Esophagus muscularis mucosa (tissue), 4 donors: Measurements from ENCODE around the gene MAU2. TPM values are rescaled to one million over a fixed set of nuclear protein-coding genes. Genes with fewer than 3 reads are reported as not detected.

Experiments
- DNase-seq: peaks from one replicate; pipeline ENCODE4 v3.0.0-alpha.2; 2017; ENCODE audit errors: extremely low spot score
- H3K27ac ChIP-seq, 4 donors: fragments of 200-600 bp; sonication (generic); replicated peaks in 1 of 4; 1 replicate in 3 of 4; 2 replicates in 1 of 4; pipeline ENCODE4 v1.5.1; 2016 to 2019; ENCODE audit warnings: mild to moderate bottlenecking in 1 of 4
- H3K27me3 ChIP-seq, 4 donors: fragments of 200-600 bp; sonication (generic); one replicate each; pipeline versions ENCODE4 v1.5.1 to v1.6.0; 2016 to 2019
- H3K36me3 ChIP-seq, 4 donors: fragments of 200-600 bp; sonication (generic); one replicate each; pipeline ENCODE4 v1.5.1; 2016 to 2019
- H3K4me1 ChIP-seq, 4 donors: fragments of 200-600 bp; sonication (generic); one replicate each; pipeline ENCODE4 v1.5.1; 2016 to 2019
- H3K4me3 ChIP-seq, 4 donors: fragments of 200-600 bp; sonication (generic); 1 replicate in 2 of 4; 2 replicates in 2 of 4; pipeline ENCODE4 v1.5.1; 2016 to 2019; ENCODE audit warnings: mild to moderate bottlenecking in 4 of 4, moderate library complexity in 1 of 4
- H3K9me3 ChIP-seq, 4 donors: fragments of 200-600 bp; sonication (generic); 1 replicate in 3 of 4; 2 replicates in 1 of 4; pipeline ENCODE4 v1.5.1; 2016 to 2019
- EP300 ChIP-seq: sonication (generic); formaldehyde crosslinking; IDR thresholded peaks from one replicate; pipeline ENCODE4 v1.6.1; 2017; ENCODE audit warnings: antibody characterized with exemption
- POLR2A ChIP-seq: fragments of 450-650 bp; IDR thresholded peaks from one replicate; pipeline ENCODE4 v1.6.1; 2017; ENCODE audit warnings: antibody characterized with exemption, moderate library complexity, mild to moderate bottlenecking, low read depth
- POLR2AphosphoS5 ChIP-seq, 2 donors: sonication (generic); formaldehyde crosslinking; IDR thresholded peaks; one replicate each; pipeline ENCODE4 v1.6.1; 2017; ENCODE audit warnings: antibody characterized with exemption in 2 of 2
- WGBS: methylation state at CpG from one replicate; pipeline ENCODE4 v1.1.5; 2018; 5-methylcytosine and 5-hydroxymethylcytosine counted together
- intact Hi-C: fragments of 100-400 bp; cut with DNase I; formaldehyde crosslinking; loops from one replicate; pipeline ENCODE4 v1.15.1; 2023
- total RNA-seq, 4 donors: library from RNA; depleted of rRNA; stranded (reverse); fragments of >200 nt; gene quantifications; one replicate each; pipeline versions ENCODE4 v1.1.0 to v1.2.1, GENCODE V29; 2016
- TF ChIP-seq, protein P1 (sequence below), 3 experiments: fragments of 200-600 bp in 2 of 3; fragments of 450-650 bp in 1 of 3; sonication (generic) in 2 of 3; IDR thresholded peaks; one replicate each; pipeline ENCODE4 v1.5.1; 2017 to 2019; ENCODE audit warnings: antibody characterized with exemption in 3 of 3, mild to moderate bottlenecking in 2 of 3, moderate library complexity in 1 of 3

Gene MAU2
- total RNA-seq, 4 donors from 2014 or later: 27.4 to 47.8 (median 37.6) TPM

DNA sequence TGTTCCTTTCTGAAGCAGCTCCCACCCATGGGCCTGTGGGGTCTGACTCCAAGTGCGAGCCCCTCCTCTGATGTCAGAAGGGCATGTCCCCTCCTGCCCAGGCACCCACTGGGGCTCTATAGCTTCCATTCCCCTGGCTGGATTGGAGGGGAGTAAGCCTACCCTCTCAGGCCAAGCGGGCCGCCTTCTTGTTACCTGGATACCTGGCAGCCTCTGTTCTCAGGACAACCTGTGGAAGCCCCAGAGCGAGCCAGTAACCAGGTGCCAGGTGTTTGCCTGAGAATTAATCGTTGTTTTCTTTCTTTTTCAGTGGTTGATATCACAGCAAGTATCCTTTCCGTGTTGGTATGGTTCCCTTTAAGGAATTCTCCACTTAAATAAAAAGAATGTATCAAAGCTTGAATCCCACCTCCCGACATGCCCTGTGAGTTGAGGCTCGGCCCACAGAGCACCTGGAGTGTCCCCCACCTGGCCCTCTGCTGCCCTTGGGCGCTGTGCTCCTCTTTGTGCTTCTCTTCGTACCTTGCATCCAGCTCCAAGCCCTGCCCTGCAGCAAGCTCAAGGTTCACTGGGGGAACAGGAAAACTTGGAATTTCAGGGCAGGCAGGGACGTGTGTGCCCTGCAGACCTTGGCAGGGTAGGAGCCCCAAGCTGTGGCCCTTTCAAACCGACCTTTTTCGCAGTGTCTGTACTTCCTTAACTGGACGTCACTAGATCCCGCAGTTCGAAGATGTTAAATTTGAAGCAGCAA is 15.0 kb downstream of the MAU2 start:
- Histone ChIP-seq H3K36me3 (peaks cover 55 to 100% (median 95%) of the 10 kb centered on the region in 4 donors), H3K4me3 (no peak overlapping the region), H3K4me1 (peaks cover 0 to 4% (median 0%) of the 10 kb centered on the region in 4 donors), H3K9me3 (no peaks in the 10 kb centered on the region), H3K27me3 (no peaks in the 10 kb centered on the region), H3K27ac (no peak overlapping the region)
- TF ChIP-seq EP300 (no peak), POLR2AphosphoS5 (IDR thresholded peaks at IDR 0.05) (no peak), POLR2A (no peak)
- TF ChIP-seq, protein P1, sequence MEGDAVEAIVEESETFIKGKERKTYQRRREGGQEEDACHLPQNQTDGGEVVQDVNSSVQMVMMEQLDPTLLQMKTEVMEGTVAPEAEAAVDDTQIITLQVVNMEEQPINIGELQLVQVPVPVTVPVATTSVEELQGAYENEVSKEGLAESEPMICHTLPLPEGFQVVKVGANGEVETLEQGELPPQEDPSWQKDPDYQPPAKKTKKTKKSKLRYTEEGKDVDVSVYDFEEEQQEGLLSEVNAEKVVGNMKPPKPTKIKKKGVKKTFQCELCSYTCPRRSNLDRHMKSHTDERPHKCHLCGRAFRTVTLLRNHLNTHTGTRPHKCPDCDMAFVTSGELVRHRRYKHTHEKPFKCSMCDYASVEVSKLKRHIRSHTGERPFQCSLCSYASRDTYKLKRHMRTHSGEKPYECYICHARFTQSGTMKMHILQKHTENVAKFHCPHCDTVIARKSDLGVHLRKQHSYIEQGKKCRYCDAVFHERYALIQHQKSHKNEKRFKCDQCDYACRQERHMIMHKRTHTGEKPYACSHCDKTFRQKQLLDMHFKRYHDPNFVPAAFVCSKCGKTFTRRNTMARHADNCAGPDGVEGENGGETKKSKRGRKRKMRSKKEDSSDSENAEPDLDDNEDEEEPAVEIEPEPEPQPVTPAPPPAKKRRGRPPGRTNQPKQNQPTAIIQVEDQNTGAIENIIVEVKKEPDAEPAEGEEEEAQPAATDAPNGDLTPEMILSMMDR (IDR thresholded peaks at IDR 0.05): no peak
- WGBS: 85% methylated on average over 16 of the region's 16 CpGs
- intact Hi-C loops: no loop called here
- no peak for DNase-seq

DNA sequence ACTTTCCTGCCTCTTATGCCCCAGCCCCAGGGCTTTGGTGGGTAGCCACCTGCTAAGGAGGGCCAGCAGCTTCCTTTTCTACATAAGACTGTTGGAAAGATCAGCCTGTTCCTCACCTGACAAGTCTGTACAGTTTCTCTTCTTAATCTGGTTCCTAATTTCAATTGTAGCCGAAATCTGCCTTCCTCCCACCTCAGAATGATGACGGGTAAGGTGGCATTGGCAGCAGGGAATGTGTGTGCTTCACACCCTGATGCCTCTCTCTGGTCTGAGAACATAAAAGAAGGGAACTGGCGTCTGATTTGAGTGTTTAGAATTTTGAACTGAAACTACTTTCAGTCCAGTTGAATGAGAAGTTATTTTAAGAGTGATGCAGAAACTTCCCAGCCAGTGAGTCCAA is 16.0 kb downstream of the MAU2 start:
- H3K27ac ChIP-seq: no peak overlapping the region
- no peaks in the 10 kb centered on the region for H3K9me3 ChIP-seq
- no peak for DNase-seq
- WGBS: 56% methylated on average over 3 of the region's 3 CpGs
- H3K4me1 ChIP-seq: peaks cover 0 to 4% (median 0%) of the 10 kb centered on the region in 4 donors
- H3K27me3 ChIP-seq: no peaks in the 10 kb centered on the region
- intact Hi-C loops: no loop called here
- no peak overlapping the region for H3K4me3 ChIP-seq
- peaks cover 59 to 100% (median 95%) of the 10 kb centered on the region in 4 donors for H3K36me3 ChIP-seq
- TF ChIP-seq POLR2A (no peak), POLR2AphosphoS5 (IDR thresholded peaks at IDR 0.05) (no peak), EP300 (no peak)
- TF ChIP-seq, protein P1 (IDR thresholded peaks at IDR 0.05): no peak

- DNase-seq: no peak
- Histone ChIP-seq H3K9me3 (no peaks in the 10 kb centered on the region), H3K4me1 (peaks cover 0 to 4% (median 0%) of the 10 kb centered on the region in 4 donors), H3K36me3 (peaks cover 64 to 100% (median 96%) of the 10 kb centered on the region in 4 donors), H3K27me3 (no peaks in the 10 kb centered on the region), H3K4me3 (no peak overlapping the region), H3K27ac (no peak overlapping the region)
- 95% methylated on average over 9 of the region's 17 CpGs for WGBS
- intact Hi-C loops: no loop called here
- no peak for TF ChIP-seq POLR2A
- TF ChIP-seq, protein P1 (IDR thresholded peaks at IDR 0.05): no peak
- TF ChIP-seq POLR2AphosphoS5 (IDR thresholded peaks at IDR 0.05): no peak
- no peak for TF ChIP-seq EP300
Measured at GRCh38 chr19:19337120-19337519, 16.5 kb downstream of the MAU2 start.

- 95% methylated on average over 3 of the region's 7 CpGs for WGBS
- H3K27me3 ChIP-seq: no peaks in the 10 kb centered on the region
- no peak overlapping the region for H3K4me3 ChIP-seq
- H3K27ac ChIP-seq: no peak overlapping the region
- TF ChIP-seq, protein P1 (IDR thresholded peaks at IDR 0.05): no peak
- TF ChIP-seq POLR2AphosphoS5 (IDR thresholded peaks at IDR 0.05) (no peak), EP300 (no peak), POLR2A (no peak)
- peaks cover 70 to 100% (median 97%) of the 10 kb centered on the region in 4 donors for H3K36me3 ChIP-seq
- DNase-seq: no peak
- H3K9me3 ChIP-seq: no peaks in the 10 kb centered on the region
- intact Hi-C loops: no loop called here
- peaks cover 0 to 8% (median 0%) of the 10 kb centered on the region in 4 donors for H3K4me1 ChIP-seq
Measured at GRCh38 chr19:19338082-19338481, 17.5 kb downstream of the MAU2 start.
